Cardiac septum (tissue), 1 donor: ENCODE data around the gene CADM1. TPM values are rescaled to one million over a fixed set of nuclear protein-coding genes. Genes with fewer than 3 reads are reported as not detected.

ENCODE experiments used
- DNase-seq: peaks from one replicate; pipeline ENCODE4 v3.0.0-alpha.2; 2020; ENCODE audit warnings: low spot score
- intact Hi-C: fragments of 100-400 bp; cut with DNase I; formaldehyde crosslinking; loops from one replicate; pipeline ENCODE4 v1.14.0; 2022
- total RNA-seq: library from RNA; stranded (reverse); fragmentation: NEBNext Ultra II Directional; extraction: Animal tissue kit (Norgen Biotek cat#: 25700); gene quantifications from one replicate; pipeline ENCODE4 v1.2.1, GENCODE V29; 2021
- donor health status: DM: no; HTN: no; CAD: no.

CADM1 gene
- total RNA-seq, 1 donor from 2014 or later = 36.0 TPM

GRCh38 chr11:115153135-115153534 is 351.1 kb downstream of the CADM1 start:
- DNase-seq = no peak
- intact Hi-C loops = loop anchor here (10.0 kb wide), 1 partner anchor 378 kb away; no protein-coding TSS in a partner anchor

DNA sequence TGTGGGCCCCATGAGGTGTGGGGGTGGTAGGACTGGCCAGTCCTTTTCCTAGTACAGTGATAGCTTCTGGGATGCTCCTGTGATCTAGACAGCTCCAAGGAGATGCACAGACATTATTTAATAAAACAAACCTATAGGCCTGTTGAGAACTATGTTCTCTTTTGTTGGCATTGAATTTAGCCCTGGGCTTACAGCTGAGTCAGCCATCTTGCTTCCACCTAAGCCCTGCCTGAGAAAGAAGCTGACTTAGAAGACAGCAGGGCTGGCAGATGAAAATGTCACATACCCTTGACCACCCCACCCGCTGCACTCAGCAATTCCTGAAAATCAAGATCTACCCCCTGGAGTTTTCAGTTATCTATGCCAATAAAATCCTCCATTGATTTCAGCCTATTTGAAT is 353.2 kb downstream of the CADM1 start:
- DNase-seq = no peak
- intact Hi-C loops = loop anchor here (10.0 kb wide), 1 partner anchor 376 kb away; no protein-coding TSS in a partner anchor

DNA sequence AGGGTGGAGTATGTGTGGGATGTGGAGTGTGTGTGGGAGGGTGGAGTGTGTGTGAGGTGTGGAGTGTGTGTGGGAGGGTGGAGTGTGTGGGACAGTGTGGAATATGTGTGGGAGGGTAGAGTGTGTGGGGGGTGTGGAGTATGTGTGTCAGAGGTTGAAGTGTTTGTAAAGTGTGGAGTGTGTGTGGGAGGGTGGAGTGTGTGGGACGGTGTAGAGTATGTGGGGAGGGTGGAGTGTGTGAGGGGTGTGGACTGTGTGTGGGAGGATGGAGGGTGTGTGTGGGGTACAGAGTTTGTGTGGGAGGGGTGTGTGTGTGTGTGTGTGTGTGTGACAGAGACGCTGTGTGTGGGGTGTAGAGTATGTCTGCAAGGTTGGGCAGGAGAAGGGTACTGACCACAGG is 355.5 kb downstream of the CADM1 start:
- no peak for DNase-seq
- intact Hi-C loops = no loop called here

- DNase-seq = no peak
- intact Hi-C loops = no loop called here
Measured at GRCh38 chr11:115148101-115148500, 356.1 kb downstream of the CADM1 start.

- intact Hi-C loops = no loop called here
Measured at GRCh38 chr11:115147243-115147807, 356.9 kb downstream of the CADM1 start.

GRCh38 chr11:115146425-115146824 is 357.8 kb downstream of the CADM1 start:
- DNase-seq = no peak
- intact Hi-C loops = no loop called here

More at GRCh38 chr11:115147243-115147807, 356.9 kb downstream of the CADM1 start:
- no peak for DNase-seq

GRCh38 chr11:115145324-115145723 is 358.9 kb downstream of the CADM1 start:
- intact Hi-C loops = no loop called here
- DNase-seq = no peak

GRCh38 chr11:115144914-115145313 is 359.3 kb downstream of the CADM1 start:
- DNase-seq = no peak
- intact Hi-C loops = no loop called here

DNA sequence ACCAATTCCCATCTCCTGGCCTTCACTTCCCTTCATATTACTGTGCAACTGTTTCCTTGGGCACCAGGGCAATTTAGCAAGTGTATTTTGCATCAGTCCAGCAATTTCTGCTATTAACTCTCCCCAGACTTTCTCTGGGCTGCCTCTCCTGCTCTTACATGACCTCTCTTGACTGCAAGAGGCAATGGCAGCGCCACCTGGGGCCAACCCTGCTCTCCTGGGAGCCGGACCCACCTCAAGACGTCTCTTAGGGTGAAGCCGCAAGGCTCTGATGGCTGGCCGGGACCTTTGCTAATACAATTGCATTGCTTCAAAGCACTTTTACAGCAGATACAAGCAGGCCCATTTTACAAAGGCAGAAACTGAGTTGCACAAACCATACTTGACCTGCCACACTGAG is 360.2 kb downstream of the CADM1 start:
- no peak for DNase-seq
- intact Hi-C loops = no loop called here

GRCh38 chr11:115141231-115142114 is 362.7 kb downstream of the CADM1 start:
- no peak for DNase-seq
- intact Hi-C loops = no loop called here

GRCh38 chr11:115135936-115136335 is 368.3 kb downstream of the CADM1 start:
- DNase-seq = no peak
- intact Hi-C loops = no loop called here

GRCh38 chr11:115134926-115135325 is 369.3 kb downstream of the CADM1 start:
- intact Hi-C loops = no loop called here
- DNase-seq = no peak

GRCh38 chr11:115133475-115134209 is 370.6 kb downstream of the CADM1 start:
- DNase-seq = no peak
- intact Hi-C loops = no loop called here

DNA sequence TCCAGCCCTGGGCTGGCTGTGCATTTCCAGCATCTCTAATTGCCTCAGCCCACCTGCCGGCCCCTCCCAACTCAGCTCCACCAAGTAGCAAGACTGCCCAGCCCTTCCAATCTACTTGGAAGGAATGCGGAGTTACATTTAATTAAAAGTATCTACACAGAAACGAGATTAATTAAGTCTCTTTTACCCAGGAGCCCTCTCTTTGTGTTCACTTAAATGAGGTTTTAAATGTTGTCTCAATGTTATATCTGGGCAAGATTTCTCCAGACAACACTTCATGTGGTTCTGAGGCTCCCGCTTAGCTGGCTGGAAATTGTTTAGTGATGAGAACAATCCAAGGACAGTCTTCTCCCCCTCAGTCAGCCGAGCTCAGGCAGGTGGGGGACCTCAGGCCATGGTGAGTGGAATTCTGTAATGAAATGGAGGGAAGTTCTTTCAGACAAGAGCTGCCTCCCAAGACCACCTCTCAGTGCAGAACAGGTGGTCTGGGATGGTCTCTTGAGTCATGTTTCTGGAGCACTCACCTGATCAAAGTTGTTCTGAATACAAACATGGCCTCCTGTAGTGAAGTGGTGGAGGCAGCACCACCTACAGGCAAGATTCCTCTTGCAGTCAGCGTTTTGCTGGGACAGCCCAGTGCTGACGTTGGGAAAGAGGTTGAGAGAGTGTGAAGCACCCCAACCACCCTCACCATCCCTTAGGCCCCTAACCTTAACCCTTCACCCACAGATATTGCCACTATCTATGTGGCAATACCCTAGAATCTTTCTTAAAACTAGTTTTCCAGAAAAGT is 371.6 kb downstream of the CADM1 start:
- intact Hi-C loops = no loop called here
- DNase-seq = no peak

- intact Hi-C loops = no loop called here
- no peak for DNase-seq
Measured at GRCh38 chr11:115129473-115130289, 374.5 kb downstream of the CADM1 start.

GRCh38 chr11:115128226-115128625 is 376.0 kb downstream of the CADM1 start:
- intact Hi-C loops = no loop called here
- no peak for DNase-seq

DNA sequence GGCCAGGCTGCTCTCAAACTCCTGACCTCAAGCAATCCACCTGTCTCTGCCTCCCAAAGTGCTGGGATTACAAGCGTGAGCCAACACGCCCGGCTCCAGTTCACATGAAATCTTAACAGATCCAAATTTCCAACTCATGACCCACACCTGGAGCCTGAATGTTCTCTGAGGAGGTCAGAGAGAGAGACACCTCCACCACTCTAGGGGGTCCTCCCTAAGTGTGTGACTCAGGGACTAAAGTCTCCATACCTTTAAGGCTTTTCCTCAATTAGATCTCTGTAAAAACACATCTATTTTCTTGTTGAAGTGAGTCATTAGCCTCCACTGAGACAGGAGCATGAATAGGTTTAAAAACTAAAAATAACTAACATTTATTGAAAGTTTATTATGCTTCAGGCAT is 376.4 kb downstream of the CADM1 start:
- intact Hi-C loops = no loop called here
- no peak for DNase-seq

GRCh38 chr11:115126515-115127208 is 377.6 kb downstream of the CADM1 start:
- intact Hi-C loops = no loop called here
- no peak for DNase-seq
